Smooth muscle cell (in vitro differentiated cells): Measurements from ENCODE around the gene PCGF6. TPM values are rescaled to one million over a fixed set of nuclear protein-coding genes. Genes with fewer than 3 reads are reported as not detected.
A peak's percentile ranks its signal among the peaks of the same experiment; 100 is the strongest.

ENCODE experiments used
- DNase-seq: peaks from one replicate; lab custom pipeline; 2025; ENCODE audit not compliant: unreplicated experiment; lab: John Stamatoyannopoulos, UW
- H2AFZ ChIP-seq: fragments of 200-600 bp; sonication (generic); 2 replicates; pipeline ENCODE4 v1.6.0; 2016; ENCODE audit warnings: antibody characterized with exemption, low read depth, mild to moderate bottlenecking
- H3F3A ChIP-seq: fragments of 200-600 bp; sonication (generic); 2 replicates; pipeline ENCODE4 v1.6.0; 2017; ENCODE audit warnings: antibody characterized with exemption, low read depth
- H3K27ac ChIP-seq: fragments of 200-600 bp; sonication (generic); 2 replicates; pipeline ENCODE4 v1.5.1; 2016; ENCODE audit warnings: low read depth, mild to moderate bottlenecking
- H3K27me3 ChIP-seq: fragments of 200-600 bp; sonication (generic); 2 replicates; pipeline ENCODE4 v1.6.1; 2016; ENCODE audit warnings: low read depth, mild to moderate bottlenecking
- H3K36me3 ChIP-seq: fragments of 200-600 bp; sonication (generic); 2 replicates; pipeline ENCODE4 v1.5.1; 2016; ENCODE audit warnings: low read depth
- H3K4me1 ChIP-seq: fragments of 200-600 bp; sonication (generic); 2 replicates; pipeline ENCODE4 v1.5.1; 2016; ENCODE audit warnings: low read depth
- H3K4me2 ChIP-seq: fragments of 200-600 bp; sonication (generic); 2 replicates; pipeline ENCODE4 v1.6.0; 2016; ENCODE audit warnings: mild to moderate bottlenecking
- H3K4me3 ChIP-seq: fragments of 200-600 bp; sonication (generic); 2 replicates; pipeline ENCODE4 v1.5.1; 2016; ENCODE audit warnings: mild to moderate bottlenecking
- H3K79me2 ChIP-seq: fragments of 200-600 bp; sonication (generic); 2 replicates; pipeline ENCODE4 v1.6.0; 2016; ENCODE audit warnings: low read depth, mild to moderate bottlenecking
- H3K9ac ChIP-seq: fragments of 200-600 bp; sonication (generic); 2 replicates; pipeline ENCODE4 v1.6.0; 2016; ENCODE audit warnings: low read depth
- H3K9me3 ChIP-seq: fragments of 200-600 bp; sonication (generic); replicated peaks from 2 replicates; pipeline ENCODE4 v1.5.1; 2016; ENCODE audit warnings: low read depth
- H4K20me1 ChIP-seq: fragments of 200-600 bp; sonication (generic); 2 replicates; pipeline ENCODE4 v1.6.0; 2016; ENCODE audit warnings: low read depth
- CTCF ChIP-seq: fragments of 200-600 bp; sonication (generic); IDR thresholded peaks from 2 replicates; pipeline ENCODE4 v1.5.1; 2017; ENCODE audit warnings: borderline replicate concordance, mild to moderate bottlenecking, antibody characterized with exemption; ENCODE audit not compliant: insufficient read depth, poor library complexity, severe bottlenecking
- WGBS: methylation state at CpG from one replicate; pipeline ENCODE4 v1.1.7; 2016; ENCODE audit warnings: low lambda C conversion rate; 5-methylcytosine and 5-hydroxymethylcytosine counted together
- polyA plus RNA-seq: library from polyadenylated mRNA; unstranded; fragments of >200 nt; fragmentation: Nextera tagmentation; extraction: Ambion mirVana; gene quantifications from 2 replicates; pipeline ENCODE4 v1.2.1, GENCODE V29; 2016
- total RNA-seq: library from RNA; depleted of rRNA; stranded (reverse); fragments of >200 nt; gene quantifications from 2 replicates; pipeline ENCODE4 v1.2.3, GENCODE V29; 2014

The PCGF6 gene
- total and polyA plus RNA-seq, 2 experiments from 2014 or later: 8.1 to 10.4 TPM

GRCh38 chr10:103353281-103353680 lies 2.3 kb upstream of the PCGF6 start:
- Histone ChIP-seq H3K4me3 (no peak overlapping the region), H3F3A (no peaks in the 10 kb centered on the region), H3K9ac (no peak overlapping the region), H3K9me3 (no peaks in the 10 kb centered on the region), H3K4me2 (no peak overlapping the region), H4K20me1 (no peaks in the 10 kb centered on the region), H3K79me2 (peaks cover 13% of the 10 kb centered on the region), H3K4me1 (peaks cover 9% of the 10 kb centered on the region), H3K27me3 (no peaks in the 10 kb centered on the region), H3K27ac (no peak overlapping the region), H2AFZ (no peak overlapping the region), H3K36me3 (no peaks in the 10 kb centered on the region)
- no peak for DNase-seq
- WGBS: 50% methylated on average over 2 of the region's 2 CpGs
- TF ChIP-seq CTCF: no peak

- Histone ChIP-seq H2AFZ (peak overlapping the region; percentile 98), H3K36me3 (peaks cover 5% of the 10 kb centered on the region), H3K27ac (peak overlapping the region; percentile 64), H3K27me3 (no peaks in the 10 kb centered on the region), H3K9ac (peak overlapping the region; percentile 58), H3K4me3 (peak overlapping the region; percentile 85), H4K20me1 (no peaks in the 10 kb centered on the region), H3K79me2 (peaks cover 13% of the 10 kb centered on the region), H3F3A (no peaks in the 10 kb centered on the region), H3K9me3 (no peaks in the 10 kb centered on the region), H3K4me2 (peak overlapping the region; percentile 90), H3K4me1 (peaks cover 9% of the 10 kb centered on the region)
- 50% methylated on average over 16 of the region's 16 CpGs for WGBS
- no peak for DNase-seq
- TF ChIP-seq CTCF: no peak
Observed at GRCh38 chr10:103350175-103350516, 794 bp downstream of the PCGF6 start.

GRCh38 chr10:103336370-103336769 lies 14.6 kb downstream of the PCGF6 start:
- Histone ChIP-seq H3K9ac (no peak overlapping the region), H3K4me1 (no peaks in the 10 kb centered on the region), H3K27ac (no peak overlapping the region), H3K4me3 (no peak overlapping the region), H3K9me3 (no peaks in the 10 kb centered on the region), H3F3A (no peaks in the 10 kb centered on the region), H3K4me2 (no peak overlapping the region), H3K36me3 (no peaks in the 10 kb centered on the region), H2AFZ (no peak overlapping the region), H4K20me1 (no peaks in the 10 kb centered on the region), H3K27me3 (no peaks in the 10 kb centered on the region), H3K79me2 (no peaks in the 10 kb centered on the region)
- TF ChIP-seq CTCF: no peak
- 98% methylated on average over 4 of the region's 4 CpGs for WGBS
- no peak for DNase-seq

GRCh38 chr10:103334567-103334966 lies 16.4 kb downstream of the PCGF6 start:
- Histone ChIP-seq H3K4me1 (no peaks in the 10 kb centered on the region), H3K27ac (no peak overlapping the region), H3K4me2 (no peak overlapping the region), H4K20me1 (no peaks in the 10 kb centered on the region), H3K9me3 (no peaks in the 10 kb centered on the region), H3K36me3 (no peaks in the 10 kb centered on the region), H3K4me3 (no peak overlapping the region), H3K9ac (no peak overlapping the region), H3K79me2 (no peaks in the 10 kb centered on the region), H3F3A (no peaks in the 10 kb centered on the region), H3K27me3 (no peaks in the 10 kb centered on the region), H2AFZ (no peak overlapping the region)
- no peak for TF ChIP-seq CTCF
- no peak for DNase-seq
